ENCODE results near the gene EXOC3.

GRCh38 chr5:432928-433791 is 9.8 kb upstream of the EXOC3 start:
- TF ChIP-seq REST (IDR thresholded peaks at IDR 0.05; ENCODE audit: insufficient read depth in 1 of 2, low read depth in 2 of 2, low read length in 2 of 2) (no peak), SIN3A (IDR thresholded peaks at IDR 0.05; ENCODE audit: borderline replicate concordance, insufficient read depth, low read length) (no peak), POLR2AphosphoS5 (IDR thresholded peaks at IDR 0.05; ENCODE audit: low read depth, low read length) (no peak), TAF1 (IDR thresholded peaks at IDR 0.05; ENCODE audit: borderline replicate concordance, insufficient read depth, low read length) (no peak), FOXP2 (optimal IDR thresholded peaks at IDR 0.05; ENCODE audit: borderline replicate concordance, extremely low read depth, extremely low read length, insufficient read depth) (no peak)

Data from PFSK-1 (cell line).